ENCODE results near the gene ZNF775.

ZNF775 gene

DNA sequence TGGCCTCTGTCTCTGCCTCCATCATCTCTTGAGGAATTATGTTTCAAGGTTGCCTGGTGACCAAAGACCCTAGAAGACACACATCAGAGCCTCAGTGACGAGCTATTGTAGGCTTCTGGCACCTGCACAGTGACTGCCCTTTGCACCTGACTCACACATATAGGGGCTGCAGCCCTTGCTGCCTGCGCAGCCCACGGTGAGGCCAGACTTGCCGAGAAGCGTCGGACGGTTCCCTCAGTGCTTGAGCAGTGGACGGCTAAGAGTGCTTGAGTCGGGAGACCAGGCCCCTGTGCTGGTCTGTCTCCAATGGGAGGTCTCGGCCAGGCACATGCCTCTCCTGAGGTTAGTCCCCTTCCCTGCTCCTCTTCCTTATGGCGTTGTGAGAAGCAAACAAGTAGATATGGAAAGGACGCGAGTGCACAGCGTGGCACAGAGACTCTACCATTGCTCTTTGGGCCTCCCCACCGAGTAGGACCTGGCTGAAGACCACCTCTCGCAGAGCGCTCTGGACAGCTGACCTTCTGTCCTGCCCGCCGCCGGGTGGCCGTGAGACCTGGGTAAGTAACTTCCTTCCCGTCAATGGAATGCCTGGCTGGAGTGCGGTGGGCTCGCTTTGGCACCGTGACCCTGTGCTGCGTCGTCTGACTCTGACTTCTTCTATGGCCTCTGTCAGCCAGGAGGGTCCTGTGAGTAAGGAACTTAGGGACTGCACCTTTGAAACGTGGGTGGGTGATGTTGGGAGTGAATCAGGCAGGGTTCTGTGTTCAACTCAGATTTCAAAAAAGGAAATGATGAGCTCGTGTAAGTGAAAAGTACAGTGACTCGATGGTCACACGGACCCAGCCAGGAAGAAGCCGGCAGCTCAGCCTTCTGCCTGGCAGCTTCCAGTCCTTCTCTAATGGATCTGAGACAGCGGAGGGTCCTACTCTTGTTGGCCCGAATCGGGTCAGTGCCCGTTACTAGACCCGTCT lies 33.7 kb downstream of the ZNF775 start:
- Histone ChIP-seq H3K36me3 (ENCODE audit: control insufficient read depth, insufficient read depth, low read length) (peaks cover 3% of the 10 kb centered on the region), H3K4me1 (ENCODE audit: control insufficient read depth, insufficient read depth, low read length) (no peaks in the 10 kb centered on the region), H3K27ac (ENCODE audit: insufficient read depth, low read depth, low read length, poor library complexity, severe bottlenecking) (no peak overlapping the region), H3K9me3 (ENCODE audit: control insufficient read depth, low read length) (no peaks in the 10 kb centered on the region), H3K27me3 (ENCODE audit: control insufficient read depth, insufficient read depth, low read length, poor library complexity, severe bottlenecking) (no peaks in the 10 kb centered on the region), H3K4me3 (ENCODE audit: insufficient read depth, low read depth, low read length) (no peak overlapping the region)
- 87 to 88% methylated on average over 37 of the region's 37 CpGs for WGBS, 2 experiments

DNA sequence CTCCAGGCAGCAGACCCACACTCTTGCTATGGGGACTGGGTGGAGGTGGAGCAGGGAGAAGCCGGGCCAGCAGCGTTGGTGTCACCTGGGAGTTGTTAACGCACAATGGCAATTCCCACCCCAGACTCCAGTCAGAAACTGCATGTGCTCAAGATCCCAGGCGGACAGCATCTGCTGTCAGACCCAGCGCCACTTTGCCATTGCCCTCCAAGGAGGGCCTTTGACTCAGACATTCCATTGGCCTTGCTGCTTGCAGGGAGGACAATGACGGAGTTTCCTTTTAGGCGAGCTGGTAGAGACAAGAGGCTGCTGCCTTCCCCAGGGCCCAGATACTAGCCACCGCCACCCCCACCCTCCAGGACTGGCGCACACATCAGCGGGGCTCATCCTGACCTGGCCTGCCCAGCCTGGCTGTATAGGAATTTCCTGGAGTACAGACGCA lies 34.5 kb downstream of the ZNF775 start:
- Histone ChIP-seq H3K9me3 (ENCODE audit: control insufficient read depth, low read length) (no peaks in the 10 kb centered on the region), H3K27me3 (ENCODE audit: control insufficient read depth, insufficient read depth, low read length, poor library complexity, severe bottlenecking) (no peaks in the 10 kb centered on the region), H3K36me3 (ENCODE audit: control insufficient read depth, insufficient read depth, low read length) (peaks cover 3% of the 10 kb centered on the region), H3K4me3 (ENCODE audit: insufficient read depth, low read depth, low read length) (no peak overlapping the region), H3K4me1 (ENCODE audit: control insufficient read depth, insufficient read depth, low read length) (no peaks in the 10 kb centered on the region), H3K27ac (ENCODE audit: insufficient read depth, low read depth, low read length, poor library complexity, severe bottlenecking) (no peak overlapping the region)
- 86 to 89% methylated on average over 11 of the region's 11 CpGs for WGBS, 2 experiments

DNA sequence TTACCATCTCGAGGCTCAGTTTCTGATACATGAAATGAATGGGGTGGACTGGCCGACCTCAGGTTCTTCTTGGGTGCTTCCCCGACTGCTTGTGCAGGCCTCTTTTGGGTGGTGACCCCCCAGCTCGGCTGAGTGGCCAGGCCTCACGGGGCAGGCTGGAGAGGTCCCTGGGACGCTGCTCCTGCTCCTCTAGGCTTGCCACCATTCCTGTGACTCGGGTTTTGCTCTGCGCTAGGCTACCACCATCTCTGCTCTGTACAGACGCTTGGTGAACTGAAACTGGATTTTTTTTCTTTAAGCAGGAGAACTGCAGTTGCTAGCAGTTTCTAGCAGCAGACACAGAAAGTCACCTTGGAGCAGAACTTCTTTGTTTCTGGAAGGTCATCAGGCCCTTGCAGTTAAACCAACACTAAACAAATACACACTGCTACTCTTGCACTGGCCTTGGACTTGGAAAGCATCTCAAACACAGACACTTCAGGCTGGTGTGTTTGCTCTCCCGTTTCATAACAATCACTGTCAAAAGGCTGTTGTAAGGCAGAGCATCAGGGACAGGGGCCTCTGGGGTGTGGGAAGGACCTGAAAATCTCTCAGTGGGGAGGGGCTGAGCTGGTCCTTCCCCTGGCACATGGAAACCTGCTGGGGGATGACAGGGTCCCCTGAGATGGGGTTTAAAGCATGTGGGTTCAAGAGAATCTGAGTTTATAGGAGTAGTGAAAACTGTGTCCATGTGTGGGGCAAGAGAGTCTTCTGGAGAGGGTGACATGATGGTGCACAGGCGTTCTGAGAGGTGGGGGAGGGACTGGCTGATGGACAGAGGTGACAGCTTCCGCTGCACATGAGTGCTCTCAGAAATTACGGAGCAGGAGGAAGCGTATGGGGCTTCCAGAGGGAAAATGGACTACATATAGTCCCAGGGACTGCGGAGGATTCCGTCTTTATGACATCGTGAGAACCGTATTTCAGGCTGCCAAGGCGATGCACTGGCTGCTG lies 36.3 kb downstream of the ZNF775 start:
- Histone ChIP-seq H3K4me1 (ENCODE audit: control insufficient read depth, insufficient read depth, low read length) (no peaks in the 10 kb centered on the region), H3K4me3 (ENCODE audit: insufficient read depth, low read depth, low read length) (no peak overlapping the region), H3K27me3 (ENCODE audit: control insufficient read depth, insufficient read depth, low read length, poor library complexity, severe bottlenecking) (peaks cover 1% of the 10 kb centered on the region), H3K9me3 (ENCODE audit: control insufficient read depth, low read length) (no peaks in the 10 kb centered on the region), H3K27ac (ENCODE audit: insufficient read depth, low read depth, low read length, poor library complexity, severe bottlenecking) (no peak overlapping the region), H3K36me3 (ENCODE audit: control insufficient read depth, insufficient read depth, low read length) (peaks cover under 1% of the 10 kb centered on the region)
- WGBS, 2 experiments: 94 to 95% methylated on average over 19 of the region's 19 CpGs

DNA sequence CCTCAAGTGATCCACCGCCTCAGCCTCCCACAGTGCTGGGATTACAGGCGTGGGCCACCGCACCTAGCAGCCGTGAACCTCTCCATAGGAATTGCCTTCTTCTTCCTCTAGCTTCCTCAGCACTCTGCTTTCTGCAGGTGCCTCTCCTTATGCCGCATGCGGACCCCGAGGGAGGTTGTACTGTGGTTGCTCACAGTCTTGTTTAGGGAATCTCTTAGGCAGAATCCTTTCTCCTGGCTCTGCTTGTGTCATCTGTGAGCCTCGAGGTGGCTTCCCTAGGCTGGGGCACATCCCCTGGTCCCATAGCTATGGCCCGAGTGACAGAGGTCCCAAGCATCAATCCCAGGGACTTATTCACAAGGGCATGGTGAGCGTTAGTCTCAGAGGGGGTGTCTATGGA lies 38.1 kb downstream of the ZNF775 start:
- Histone ChIP-seq H3K9me3 (ENCODE audit: control insufficient read depth, low read length) (no peaks in the 10 kb centered on the region), H3K4me3 (ENCODE audit: insufficient read depth, low read depth, low read length) (no peak overlapping the region), H3K27ac (ENCODE audit: insufficient read depth, low read depth, low read length, poor library complexity, severe bottlenecking) (no peak overlapping the region), H3K36me3 (ENCODE audit: control insufficient read depth, insufficient read depth, low read length) (no peaks in the 10 kb centered on the region), H3K4me1 (ENCODE audit: control insufficient read depth, insufficient read depth, low read length) (no peaks in the 10 kb centered on the region), H3K27me3 (ENCODE audit: control insufficient read depth, insufficient read depth, low read length, poor library complexity, severe bottlenecking) (peaks cover 7% of the 10 kb centered on the region)
- 94 to 95% methylated on average over 10 of the region's 10 CpGs for WGBS, 2 experiments

DNA sequence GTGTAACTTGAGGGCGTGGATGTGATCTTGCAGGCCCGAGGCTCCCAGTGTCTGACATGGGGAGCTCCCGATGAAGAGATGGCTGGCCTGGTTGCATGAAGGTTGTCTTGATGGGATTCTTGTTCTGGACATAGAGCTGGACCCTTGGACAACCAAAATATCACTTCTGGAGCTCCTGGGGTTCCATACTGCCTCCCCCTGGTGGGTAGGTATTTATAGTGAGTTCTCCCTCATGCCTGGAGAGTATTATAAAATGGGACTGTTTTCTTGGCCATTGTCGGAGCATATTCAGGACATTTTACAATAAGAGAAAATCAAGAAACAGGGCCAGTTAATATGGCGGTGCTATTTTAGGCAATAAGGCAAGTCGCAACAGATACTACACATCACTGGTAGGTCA lies 38.7 kb downstream of the ZNF775 start:
- WGBS, 2 experiments: 96% methylated on average over 6 of the region's 6 CpGs
- no peaks in the 10 kb centered on the region for H3K9me3 ChIP-seq (ENCODE audit: control insufficient read depth, low read length)
- no peak overlapping the region for H3K27ac ChIP-seq (ENCODE audit: insufficient read depth, low read depth, low read length, poor library complexity, severe bottlenecking)
- H3K4me3 ChIP-seq (ENCODE audit: insufficient read depth, low read depth, low read length): no peak overlapping the region
- no peaks in the 10 kb centered on the region for H3K36me3 ChIP-seq (ENCODE audit: control insufficient read depth, insufficient read depth, low read length)
- peaks cover 7% of the 10 kb centered on the region for H3K27me3 ChIP-seq (ENCODE audit: control insufficient read depth, insufficient read depth, low read length, poor library complexity, severe bottlenecking)
- no peaks in the 10 kb centered on the region for H3K4me1 ChIP-seq (ENCODE audit: control insufficient read depth, insufficient read depth, low read length)

DNA sequence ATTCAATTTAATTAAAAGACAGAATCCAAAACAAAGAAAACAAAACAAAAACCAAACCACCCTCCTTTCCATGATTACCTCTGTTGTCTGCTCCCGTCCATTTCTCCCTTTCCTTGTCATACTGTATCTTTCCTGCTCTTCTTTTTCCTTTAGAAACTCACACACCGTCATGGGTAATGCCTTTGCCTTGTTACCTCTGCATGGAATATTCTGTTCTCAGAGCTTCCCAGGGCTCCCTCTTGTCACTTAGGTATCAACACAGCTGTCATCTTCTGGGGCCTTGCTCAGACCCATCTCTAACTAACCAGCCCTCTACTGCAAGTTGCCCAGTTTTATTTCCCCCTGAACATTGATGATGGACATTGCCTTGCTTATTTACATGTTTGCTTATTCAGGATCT lies 41.1 kb downstream of the ZNF775 start:
- Histone ChIP-seq H3K36me3 (ENCODE audit: control insufficient read depth, insufficient read depth, low read length) (no peaks in the 10 kb centered on the region), H3K4me3 (ENCODE audit: insufficient read depth, low read depth, low read length) (no peak overlapping the region), H3K9me3 (ENCODE audit: control insufficient read depth, low read length) (no peaks in the 10 kb centered on the region), H3K27ac (ENCODE audit: insufficient read depth, low read depth, low read length, poor library complexity, severe bottlenecking) (no peak overlapping the region), H3K4me1 (ENCODE audit: control insufficient read depth, insufficient read depth, low read length) (no peaks in the 10 kb centered on the region), H3K27me3 (ENCODE audit: control insufficient read depth, insufficient read depth, low read length, poor library complexity, severe bottlenecking) (peaks cover 7% of the 10 kb centered on the region)
- WGBS, 2 experiments: 83 to 87% methylated on average over 2 of the region's 2 CpGs

GRCh38 chr7:150420987-150421674 lies 42.0 kb downstream of the ZNF775 start:
- Histone ChIP-seq H3K4me3 (ENCODE audit: insufficient read depth, low read depth, low read length) (no peak overlapping the region), H3K9me3 (ENCODE audit: control insufficient read depth, low read length) (no peaks in the 10 kb centered on the region)
- 30% methylated on average over 27 of the region's 27 CpGs for WGBS, 2 experiments

GRCh38 chr7:150421831-150422230 lies 42.7 kb downstream of the ZNF775 start:
- Histone ChIP-seq H3K27ac (ENCODE audit: insufficient read depth, low read depth, low read length, poor library complexity, severe bottlenecking) (no peak overlapping the region), H3K9me3 (ENCODE audit: control insufficient read depth, low read length) (no peaks in the 10 kb centered on the region), H3K36me3 (ENCODE audit: control insufficient read depth, insufficient read depth, low read length) (no peaks in the 10 kb centered on the region), H3K27me3 (ENCODE audit: control insufficient read depth, insufficient read depth, low read length, poor library complexity, severe bottlenecking) (peaks cover 7% of the 10 kb centered on the region), H3K4me3 (ENCODE audit: insufficient read depth, low read depth, low read length) (no peak overlapping the region), H3K4me1 (ENCODE audit: control insufficient read depth, insufficient read depth, low read length) (no peaks in the 10 kb centered on the region)
- WGBS, 2 experiments: 82 to 84% methylated on average over 17 of the region's 17 CpGs

More at GRCh38 chr7:150420987-150421674, 42.0 kb downstream of the ZNF775 start:
- Histone ChIP-seq H3K27ac (ENCODE audit: insufficient read depth, low read depth, low read length, poor library complexity, severe bottlenecking) (no peak overlapping the region), H3K4me1 (ENCODE audit: control insufficient read depth, insufficient read depth, low read length) (no peaks in the 10 kb centered on the region), H3K27me3 (ENCODE audit: control insufficient read depth, insufficient read depth, low read length, poor library complexity, severe bottlenecking) (peaks cover 7% of the 10 kb centered on the region), H3K36me3 (ENCODE audit: control insufficient read depth, insufficient read depth, low read length) (no peaks in the 10 kb centered on the region)

DNA sequence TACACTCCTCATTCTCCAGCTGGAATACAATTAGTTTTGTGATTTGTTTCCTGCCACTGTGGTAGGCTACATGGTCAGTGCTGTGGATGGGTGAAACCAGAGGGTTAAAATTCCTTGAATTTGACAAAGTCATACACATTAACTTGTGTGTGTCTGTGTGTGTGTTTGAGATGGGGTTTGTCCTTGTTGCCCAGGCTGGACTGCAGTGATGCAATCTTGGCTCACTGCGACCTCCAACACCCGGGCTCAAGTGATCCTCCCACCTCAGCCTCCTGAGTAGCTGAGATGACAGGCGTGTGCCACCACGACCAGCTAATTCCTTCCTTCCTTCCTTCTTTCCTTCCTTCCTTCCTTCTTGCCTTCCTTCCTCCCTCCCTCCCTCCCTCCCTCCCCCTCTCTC lies 46.5 kb downstream of the ZNF775 start:
- Histone ChIP-seq H3K9me3 (ENCODE audit: control insufficient read depth, low read length) (no peaks in the 10 kb centered on the region), H3K27ac (ENCODE audit: insufficient read depth, low read depth, low read length, poor library complexity, severe bottlenecking) (no peak overlapping the region), H3K27me3 (ENCODE audit: control insufficient read depth, insufficient read depth, low read length, poor library complexity, severe bottlenecking) (peaks cover 4% of the 10 kb centered on the region), H3K4me3 (ENCODE audit: insufficient read depth, low read depth, low read length) (no peak overlapping the region), H3K36me3 (ENCODE audit: control insufficient read depth, insufficient read depth, low read length) (no peaks in the 10 kb centered on the region), H3K4me1 (ENCODE audit: control insufficient read depth, insufficient read depth, low read length) (peaks cover 10% of the 10 kb centered on the region)
- WGBS, 2 experiments: 71 to 72% methylated on average over 4 of the region's 4 CpGs

Measured in ectodermal cell (in vitro differentiated cells).